ENCODE data around the gene KLHL14. TPM values are rescaled to one million over a fixed set of nuclear protein-coding genes. Genes with fewer than 3 reads are reported as not detected.

The KLHL14 gene
- total and polyA plus RNA-seq, 7 donors: 0.01 TPM; not detected in 6

DNA sequence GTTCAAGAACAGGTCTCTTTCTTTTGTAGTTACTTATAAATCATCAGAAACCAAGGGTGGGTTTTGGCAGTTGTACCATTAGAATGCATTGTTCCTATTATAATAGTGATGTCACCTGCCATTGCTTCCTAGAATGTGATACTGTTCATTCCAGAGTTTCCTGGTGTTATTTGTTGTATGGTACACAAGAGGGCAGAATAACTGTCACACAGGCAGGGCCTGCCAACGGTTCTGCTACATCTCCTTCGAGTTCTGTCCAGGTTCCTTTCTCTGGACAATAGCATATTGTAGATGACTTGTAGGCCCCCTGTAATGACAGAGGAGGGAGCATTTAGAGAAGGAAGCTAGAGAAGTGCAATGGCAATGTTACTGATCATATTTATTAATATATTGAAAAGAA, 98.3 kb downstream of the KLHL14 start:
- TF ChIP-seq, protein P1, sequence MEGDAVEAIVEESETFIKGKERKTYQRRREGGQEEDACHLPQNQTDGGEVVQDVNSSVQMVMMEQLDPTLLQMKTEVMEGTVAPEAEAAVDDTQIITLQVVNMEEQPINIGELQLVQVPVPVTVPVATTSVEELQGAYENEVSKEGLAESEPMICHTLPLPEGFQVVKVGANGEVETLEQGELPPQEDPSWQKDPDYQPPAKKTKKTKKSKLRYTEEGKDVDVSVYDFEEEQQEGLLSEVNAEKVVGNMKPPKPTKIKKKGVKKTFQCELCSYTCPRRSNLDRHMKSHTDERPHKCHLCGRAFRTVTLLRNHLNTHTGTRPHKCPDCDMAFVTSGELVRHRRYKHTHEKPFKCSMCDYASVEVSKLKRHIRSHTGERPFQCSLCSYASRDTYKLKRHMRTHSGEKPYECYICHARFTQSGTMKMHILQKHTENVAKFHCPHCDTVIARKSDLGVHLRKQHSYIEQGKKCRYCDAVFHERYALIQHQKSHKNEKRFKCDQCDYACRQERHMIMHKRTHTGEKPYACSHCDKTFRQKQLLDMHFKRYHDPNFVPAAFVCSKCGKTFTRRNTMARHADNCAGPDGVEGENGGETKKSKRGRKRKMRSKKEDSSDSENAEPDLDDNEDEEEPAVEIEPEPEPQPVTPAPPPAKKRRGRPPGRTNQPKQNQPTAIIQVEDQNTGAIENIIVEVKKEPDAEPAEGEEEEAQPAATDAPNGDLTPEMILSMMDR (IDR thresholded peaks at IDR 0.05): no peak
- WGBS, 3 donors: 24 to 31% (median 30%) methylated on average over 2 of the region's 2 CpGs
- H3K4me1 ChIP-seq: no peaks in the 10 kb centered on the region
- no peak overlapping the region for H3K4me3 ChIP-seq
- no peak overlapping the region for H3K27ac ChIP-seq
- no peaks in the 10 kb centered on the region for H3K36me3 ChIP-seq (ENCODE audit: insufficient read depth in 1 of 2, low read depth in 1 of 2)
- ATAC-seq (no peak), DNase-seq (no peak)
- H3K9me3 ChIP-seq: no peaks in the 10 kb centered on the region
- H3K27me3 ChIP-seq (ENCODE audit: insufficient read depth in 3 of 3, low read length in 2 of 3): no peaks in the 10 kb centered on the region
- intact Hi-C loops (cut with DNase I): no loop called here

DNA sequence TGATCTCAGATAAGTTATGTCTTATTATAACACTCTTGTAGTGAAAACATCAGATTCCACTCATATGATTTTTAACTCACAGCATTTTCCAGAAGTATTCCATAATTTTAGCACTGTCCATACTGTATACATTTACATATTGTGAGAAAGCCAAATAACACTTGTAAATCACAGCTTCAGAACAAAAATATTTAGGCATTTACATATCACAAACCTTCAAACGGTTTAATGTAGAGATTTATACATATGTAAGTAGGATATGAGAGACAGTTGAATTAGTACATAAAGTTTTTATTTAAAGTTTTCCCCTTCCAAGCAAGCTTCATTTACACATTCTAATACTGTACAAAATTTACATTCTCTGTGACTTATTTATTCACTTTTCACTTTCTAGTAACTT, 100.4 kb downstream of the KLHL14 start:
- intact Hi-C loops (cut with DNase I): no loop called here
- no peaks in the 10 kb centered on the region for H3K36me3 ChIP-seq (ENCODE audit: insufficient read depth in 1 of 2, low read depth in 1 of 2)
- no peak overlapping the region for H3K4me3 ChIP-seq
- no peak for DNase-seq
- no peaks in the 10 kb centered on the region for H3K4me1 ChIP-seq
- TF ChIP-seq, protein P1 (IDR thresholded peaks at IDR 0.05): no peak
- H3K27me3 ChIP-seq (ENCODE audit: insufficient read depth in 3 of 3, low read length in 2 of 3): no peaks in the 10 kb centered on the region
- no peak for ATAC-seq
- H3K27ac ChIP-seq: no peak overlapping the region
- H3K9me3 ChIP-seq: no peaks in the 10 kb centered on the region
- 64 to 80% (median 70%) methylated on average over 1 of the region's 1 CpG for WGBS, 3 donors

DNA sequence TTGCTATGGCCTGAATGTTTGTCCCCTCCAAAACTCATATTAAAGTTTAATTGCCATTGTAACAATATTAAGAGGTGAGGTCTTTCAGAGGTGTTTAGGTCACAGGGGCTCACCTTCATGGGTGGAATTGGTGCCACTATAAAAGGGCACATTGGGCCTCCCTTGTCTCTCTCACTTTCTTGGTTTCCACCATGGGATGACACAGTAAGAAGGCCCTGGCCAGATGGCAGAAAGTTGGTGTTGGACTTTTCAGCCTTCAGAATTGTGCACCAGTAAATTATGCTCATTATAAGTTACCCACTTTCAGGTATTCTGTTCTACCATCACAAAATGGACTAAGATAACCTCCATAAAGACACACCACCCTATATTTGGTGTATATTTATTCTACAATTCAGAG, 102.1 kb downstream of the KLHL14 start:
- no peaks in the 10 kb centered on the region for H3K36me3 ChIP-seq (ENCODE audit: insufficient read depth in 1 of 2, low read depth in 1 of 2)
- no peaks in the 10 kb centered on the region for H3K27me3 ChIP-seq (ENCODE audit: insufficient read depth in 3 of 3, low read length in 2 of 3)
- H3K9me3 ChIP-seq: no peaks in the 10 kb centered on the region
- intact Hi-C loops (cut with DNase I): no loop called here
- H3K27ac ChIP-seq: no peak overlapping the region
- TF ChIP-seq, protein P1 (IDR thresholded peaks at IDR 0.05): no peak
- ATAC-seq (no peak), DNase-seq (no peak)
- no peaks in the 10 kb centered on the region for H3K4me1 ChIP-seq
- H3K4me3 ChIP-seq: no peak overlapping the region

DNA sequence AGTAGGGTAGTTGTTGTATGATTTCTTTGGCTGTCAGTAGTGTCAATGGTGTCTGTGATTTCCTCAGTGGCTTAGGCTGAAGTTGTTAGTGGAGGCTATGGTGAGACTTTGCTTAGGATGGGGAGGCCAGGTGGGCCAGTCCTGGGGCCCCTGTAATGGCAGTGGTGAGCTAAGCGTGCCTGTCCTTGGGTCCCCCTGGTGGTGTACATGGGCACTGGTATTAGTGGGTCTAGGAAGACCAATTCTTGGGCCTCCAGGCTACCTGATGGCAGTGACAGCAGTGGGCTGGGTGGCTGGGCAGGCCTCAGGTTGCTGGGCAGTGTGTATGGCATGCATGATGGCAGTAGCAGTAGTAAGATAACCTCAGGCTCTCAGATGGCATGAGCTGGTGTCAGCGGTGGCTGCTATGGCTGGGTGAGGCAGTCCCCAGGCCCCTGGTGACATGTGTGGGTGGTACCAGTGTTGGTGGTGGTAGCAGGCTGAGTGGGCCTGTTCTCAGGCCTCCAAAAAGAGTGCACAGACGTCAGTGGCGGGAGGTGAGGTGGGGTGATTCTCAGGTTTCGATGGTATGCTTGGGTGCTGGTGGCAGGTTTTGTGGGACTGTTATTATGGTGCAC, 103.2 kb downstream of the KLHL14 start:
- Histone ChIP-seq H3K4me1 (no peaks in the 10 kb centered on the region), H3K4me3 (no peak overlapping the region), H3K27ac (no peak overlapping the region), H3K36me3 (ENCODE audit: insufficient read depth in 1 of 2, low read depth in 1 of 2) (no peaks in the 10 kb centered on the region), H3K9me3 (no peaks in the 10 kb centered on the region), H3K27me3 (ENCODE audit: insufficient read depth in 3 of 3, low read length in 2 of 3) (no peaks in the 10 kb centered on the region)
- ATAC-seq: no peak
- DNase-seq: no peak
- 68 to 83% (median 73%) methylated on average over 4 to 5 of the region's 5 CpGs for WGBS, 3 donors
- TF ChIP-seq, protein P1 (IDR thresholded peaks at IDR 0.05): no peak
- intact Hi-C loops (cut with DNase I): no loop called here

DNA sequence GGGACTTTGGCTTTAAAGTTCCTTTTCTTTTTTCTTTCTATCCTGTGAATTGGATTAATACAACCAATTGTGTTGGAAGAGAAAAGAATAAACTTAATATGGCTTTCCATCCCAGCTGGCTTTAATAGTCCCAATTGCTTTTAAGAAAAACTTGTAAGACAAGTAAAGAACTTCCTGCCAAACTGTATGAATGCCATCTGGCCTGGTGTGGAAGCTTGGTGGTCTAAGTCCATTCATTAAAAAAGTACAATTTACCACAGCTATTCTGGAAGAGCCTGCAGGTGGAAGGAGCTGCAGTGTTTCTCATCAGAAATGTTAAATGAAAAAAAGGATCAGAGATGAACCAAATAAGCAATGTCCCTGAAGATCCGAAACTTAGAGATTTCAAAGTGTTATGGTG, 103.9 kb downstream of the KLHL14 start:
- intact Hi-C loops (cut with DNase I): no loop called here
- Histone ChIP-seq H3K9me3 (no peaks in the 10 kb centered on the region), H3K27me3 (ENCODE audit: insufficient read depth in 3 of 3, low read length in 2 of 3) (no peaks in the 10 kb centered on the region), H3K36me3 (ENCODE audit: insufficient read depth in 1 of 2, low read depth in 1 of 2) (no peaks in the 10 kb centered on the region), H3K27ac (no peak overlapping the region), H3K4me3 (no peak overlapping the region), H3K4me1 (no peaks in the 10 kb centered on the region)
- WGBS, 3 donors: 81 to 90% (median 90%) methylated on average over 1 of the region's 1 CpG
- DNase-seq (no peak), ATAC-seq (no peak)
- TF ChIP-seq, protein P1 (IDR thresholded peaks at IDR 0.05): no peak
